Upper lobe of left lung (tissue), 4 donors: ENCODE data around the gene GRK5.

Experiments used
- EP300 ChIP-seq, 4 donors: sonication (generic); formaldehyde crosslinking; IDR thresholded peaks; one replicate each; pipeline ENCODE4 v1.5.1; 2017; ENCODE audit warnings: antibody characterized with exemption in 4 of 4, control low read depth in 2 of 4
- POLR2A ChIP-seq, 4 donors: fragments of 450-650 bp; IDR thresholded peaks; one replicate each; pipeline ENCODE4 v1.5.1; 2016 to 2017; ENCODE audit warnings: antibody characterized with exemption in 4 of 4, mild to moderate bottlenecking in 2 of 4
- POLR2AphosphoS5 ChIP-seq, 2 donors: sonication (generic); formaldehyde crosslinking; IDR thresholded peaks; one replicate each; pipeline ENCODE4 v1.5.1; 2017; ENCODE audit warnings: antibody characterized with exemption in 2 of 2
- TF ChIP-seq, protein P1 (sequence below), 6 experiments: fragments of 450-650 bp in 4 of 6; fragments of 200-600 bp in 2 of 6; sonication (generic) in 2 of 6; IDR thresholded peaks; one replicate each; pipeline ENCODE4 v1.5.1; 2016 to 2019; ENCODE audit warnings: antibody characterized with exemption in 6 of 6

DNA sequence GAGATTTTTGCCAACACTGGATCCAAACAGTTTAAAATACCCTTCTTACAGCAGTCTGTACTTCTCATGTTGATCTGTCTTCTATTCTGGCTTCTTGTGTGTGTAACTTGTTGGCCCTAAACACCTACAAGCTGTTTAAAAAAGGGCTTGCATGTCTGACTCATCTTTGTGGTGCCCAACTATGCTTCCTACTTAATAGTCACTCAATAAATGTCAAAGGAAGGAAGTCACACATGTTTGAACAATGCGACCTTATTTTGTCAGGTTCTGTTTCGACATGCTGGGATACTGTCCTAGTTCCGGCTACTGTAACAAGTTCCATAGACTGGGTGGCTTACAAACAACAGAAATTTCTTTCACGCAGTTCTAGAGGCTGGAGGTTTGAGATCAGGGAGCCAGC lies 9.4 kb upstream of the GRK5 start:
- TF ChIP-seq, protein P1, sequence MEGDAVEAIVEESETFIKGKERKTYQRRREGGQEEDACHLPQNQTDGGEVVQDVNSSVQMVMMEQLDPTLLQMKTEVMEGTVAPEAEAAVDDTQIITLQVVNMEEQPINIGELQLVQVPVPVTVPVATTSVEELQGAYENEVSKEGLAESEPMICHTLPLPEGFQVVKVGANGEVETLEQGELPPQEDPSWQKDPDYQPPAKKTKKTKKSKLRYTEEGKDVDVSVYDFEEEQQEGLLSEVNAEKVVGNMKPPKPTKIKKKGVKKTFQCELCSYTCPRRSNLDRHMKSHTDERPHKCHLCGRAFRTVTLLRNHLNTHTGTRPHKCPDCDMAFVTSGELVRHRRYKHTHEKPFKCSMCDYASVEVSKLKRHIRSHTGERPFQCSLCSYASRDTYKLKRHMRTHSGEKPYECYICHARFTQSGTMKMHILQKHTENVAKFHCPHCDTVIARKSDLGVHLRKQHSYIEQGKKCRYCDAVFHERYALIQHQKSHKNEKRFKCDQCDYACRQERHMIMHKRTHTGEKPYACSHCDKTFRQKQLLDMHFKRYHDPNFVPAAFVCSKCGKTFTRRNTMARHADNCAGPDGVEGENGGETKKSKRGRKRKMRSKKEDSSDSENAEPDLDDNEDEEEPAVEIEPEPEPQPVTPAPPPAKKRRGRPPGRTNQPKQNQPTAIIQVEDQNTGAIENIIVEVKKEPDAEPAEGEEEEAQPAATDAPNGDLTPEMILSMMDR (IDR thresholded peaks at IDR 0.05) = no peak
- TF ChIP-seq POLR2A (IDR thresholded peaks at IDR 0.05) (no peak), POLR2AphosphoS5 (IDR thresholded peaks at IDR 0.05) (peak in 1 of 2 donors; percentile 49), EP300 (IDR thresholded peaks at IDR 0.05) (peak in 1 of 4 donors; percentile 7)
